ENCODE data around the gene MOXD1.

- TF ChIP-seq ZXDB (tag by site-specific recombination; IDR thresholded peaks at IDR 0.05) (no peak), HOXA7 (CRISPR knock-in tag; IDR thresholded peaks at IDR 0.05; ENCODE audit: borderline replicate concordance) (no peak), ZNF18 (tag by site-specific recombination; IDR thresholded peaks at IDR 0.05) (no peak)
Observed at GRCh38 chr6:132443206-132443605, 41.9 kb upstream of the MOXD1 start.
